ENCODE results near the gene AGAP4.
"Not testable (repeated sequence)": the region's sequence is repeated elsewhere in the genome, so short reads cannot be mapped to it uniquely, and the experiment has no call there.

DNA sequence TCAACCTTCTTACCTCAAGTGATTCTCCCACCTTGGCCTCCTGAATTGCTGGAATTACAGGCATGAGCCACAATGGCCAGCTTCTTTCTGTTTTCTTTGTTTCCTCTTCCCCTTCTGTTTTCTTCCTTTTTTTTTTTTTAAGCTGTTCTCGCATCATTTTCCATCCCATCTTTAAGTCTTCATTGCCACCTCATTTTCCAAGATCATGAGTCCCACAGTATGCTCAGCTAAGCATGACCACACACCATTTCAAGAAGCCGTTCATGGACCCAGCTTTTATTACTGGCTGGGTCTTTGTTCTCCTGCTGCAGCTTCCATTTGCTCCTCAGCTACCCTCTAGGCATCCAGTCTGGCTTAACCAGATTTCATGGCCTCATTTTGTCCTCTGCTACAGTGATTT is 52.5 kb downstream of the AGAP4 start:
- TF ChIP-seq CTCF (conservative IDR thresholded peaks at IDR 0.05; ENCODE audit: low read length); EZH2phosphoT487 (IDR thresholded peaks at IDR 0.05; ENCODE audit: borderline replicate concordance, low read depth, low read length): not testable (repeated sequence)

All from OCI-LY7 (cell line).